Stimulated activated CD8-positive, alpha-beta memory T cell treated with anti-CD3 and anti-CD28 coated beads, Interleukin-7, amount 100 ng/mL, for 24 hours (primary cell): ENCODE data around the gene PKD2L1.
A peak's percentile ranks its signal among the peaks of the same experiment; 100 is the strongest.

Experiments used
- DNase-seq: peaks from one replicate; pipeline ENCODE4 v3.0.0-alpha.2; 2020; ENCODE audit warnings: low read depth

PKD2L1 gene

DNA sequence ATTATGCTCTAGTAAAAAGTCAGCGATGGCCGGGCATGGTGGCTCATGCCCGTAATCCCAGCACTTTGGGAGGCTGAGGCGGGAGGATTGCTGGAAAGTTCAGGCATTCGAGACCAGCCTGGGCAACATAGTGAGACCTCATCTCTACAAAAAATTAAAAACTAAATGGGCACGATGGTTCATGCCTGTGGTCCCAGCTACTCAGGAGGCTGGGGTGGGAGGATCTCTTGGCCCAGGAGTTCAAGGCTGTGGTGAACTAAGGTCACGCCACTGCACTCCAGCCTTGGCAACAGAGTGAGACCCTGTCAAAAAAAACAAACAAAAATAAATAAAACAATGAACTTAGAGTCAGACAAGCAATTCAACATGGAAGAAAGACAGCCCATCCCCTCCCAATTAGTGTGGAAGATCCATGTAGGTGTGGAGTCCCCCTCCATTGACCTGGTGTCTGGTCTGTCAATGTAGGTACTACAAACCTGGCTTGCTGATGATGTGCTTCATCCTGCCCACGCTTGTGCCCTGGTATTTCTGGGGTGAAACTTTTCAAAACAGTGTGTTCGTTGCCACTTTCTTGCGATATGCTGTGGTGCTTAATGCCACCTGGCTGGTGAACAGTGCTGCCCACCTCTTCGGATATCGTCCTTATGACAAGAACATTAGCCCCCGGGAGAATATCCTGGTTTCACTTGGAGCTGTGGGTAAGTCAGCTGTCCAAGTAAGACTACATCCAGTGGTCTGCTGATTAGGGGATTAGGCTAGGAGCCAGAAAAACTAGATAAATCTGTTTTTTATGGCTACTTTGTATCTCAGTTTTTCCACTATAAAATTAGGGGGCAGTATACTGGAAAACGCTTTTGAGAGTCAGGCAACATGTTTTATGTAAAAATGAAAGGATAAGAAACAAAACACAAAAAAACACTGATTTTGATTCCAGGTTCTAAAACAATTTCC is 26.3 kb upstream of the PKD2L1 start:
- no peak for DNase-seq

DNA sequence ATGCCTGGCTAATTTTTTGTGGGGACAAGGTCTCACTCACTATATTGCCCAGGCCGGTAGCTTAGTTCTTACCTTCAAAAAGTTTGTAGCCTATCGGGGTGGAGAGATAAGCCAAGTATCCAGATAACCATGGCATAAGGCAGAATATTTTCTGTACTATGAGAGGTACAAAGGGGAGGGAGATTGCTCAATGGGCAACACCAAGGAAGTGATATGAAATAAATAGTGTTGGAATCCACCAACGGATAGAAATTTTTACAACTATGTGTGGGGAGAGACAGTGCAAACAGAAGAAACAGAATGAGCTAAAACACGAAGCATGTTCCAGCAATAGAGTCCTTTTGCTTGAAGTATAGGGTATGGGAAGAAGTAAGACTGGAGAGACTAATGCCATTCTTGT is 25.1 kb upstream of the PKD2L1 start:
- DNase-seq, result no peak

DNA sequence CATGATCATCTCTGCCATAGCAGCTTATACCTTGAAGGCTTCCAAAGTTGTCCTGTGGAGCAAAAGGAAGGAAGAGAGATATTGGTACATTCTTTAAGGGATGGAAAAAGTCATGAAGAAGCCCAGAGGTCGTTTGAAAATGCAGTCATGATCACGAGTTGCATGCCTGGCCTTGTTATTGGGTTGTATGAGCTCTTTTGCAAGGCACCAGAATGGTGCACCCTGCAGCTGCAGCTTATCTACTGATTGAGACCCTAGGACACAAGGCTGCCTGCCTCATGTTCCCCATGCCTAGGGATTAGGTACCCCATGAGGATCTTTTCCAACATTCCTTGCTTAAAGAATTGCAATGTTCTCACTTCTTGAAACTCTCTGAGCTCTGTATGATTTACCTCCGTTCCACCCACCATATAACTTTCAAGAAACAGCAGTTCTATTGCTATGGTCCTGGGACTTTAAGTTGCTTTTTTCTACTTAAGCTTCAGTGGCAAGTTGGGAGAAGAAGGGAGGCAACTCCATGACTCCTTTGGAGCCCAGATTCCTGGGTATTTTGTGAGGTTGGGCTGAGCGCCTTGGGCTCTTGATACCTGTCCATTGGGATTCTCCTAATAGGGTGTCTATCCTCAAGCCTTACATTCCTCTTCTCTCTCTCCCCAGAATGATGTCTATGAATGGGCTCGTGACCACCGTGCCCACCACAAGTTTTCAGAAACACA is 23.9 kb upstream of the PKD2L1 start:
- no peak for DNase-seq

DNA sequence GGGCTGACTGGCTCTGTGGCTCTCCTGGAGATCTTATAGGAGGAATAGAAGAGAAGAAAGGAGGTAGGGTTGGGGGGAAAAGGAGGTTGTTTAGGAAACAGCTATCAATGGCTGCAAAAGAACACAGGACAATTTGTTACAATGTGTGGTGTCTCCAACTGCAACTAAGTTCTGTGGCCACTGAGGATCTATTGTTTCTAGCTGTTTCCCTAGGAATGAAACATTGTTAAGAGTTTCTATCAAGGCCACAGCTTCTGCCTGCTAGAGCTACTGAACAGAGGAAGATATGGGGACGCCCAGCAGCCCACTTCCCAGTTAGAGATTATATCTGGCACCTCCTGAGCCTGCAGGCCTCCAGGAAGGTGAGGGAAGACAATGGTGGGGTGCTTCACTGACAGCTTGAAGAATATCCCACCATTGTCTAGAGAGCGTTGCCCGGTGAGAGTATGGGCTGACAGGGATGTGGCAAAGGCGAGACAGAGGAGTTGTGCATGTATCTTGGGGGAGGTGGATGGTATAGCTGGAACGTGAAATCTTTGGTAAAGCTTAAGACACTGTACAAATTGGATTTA is 21.0 kb upstream of the PKD2L1 start:
- no peak for DNase-seq

DNA sequence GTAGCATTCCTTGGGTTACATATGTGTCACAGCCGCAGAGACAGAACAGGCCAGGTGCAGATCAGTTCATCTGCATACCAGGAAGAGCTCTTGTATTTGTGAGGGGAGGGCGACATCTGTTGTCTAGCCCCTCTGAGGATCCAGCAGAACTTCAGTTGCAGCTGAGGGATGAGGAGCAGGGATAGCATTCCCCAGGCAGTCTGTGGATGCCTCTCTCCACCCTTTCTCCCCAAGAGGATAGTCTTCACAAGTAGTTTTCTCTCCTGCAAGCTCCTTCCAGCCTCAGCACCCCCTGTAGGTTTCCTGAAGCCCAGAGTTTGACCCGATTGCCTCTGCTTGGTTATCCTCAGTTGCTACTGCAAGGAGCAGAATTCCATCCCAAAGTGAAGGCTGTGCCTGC is 19.6 kb upstream of the PKD2L1 start:
- no peak for DNase-seq

DNA sequence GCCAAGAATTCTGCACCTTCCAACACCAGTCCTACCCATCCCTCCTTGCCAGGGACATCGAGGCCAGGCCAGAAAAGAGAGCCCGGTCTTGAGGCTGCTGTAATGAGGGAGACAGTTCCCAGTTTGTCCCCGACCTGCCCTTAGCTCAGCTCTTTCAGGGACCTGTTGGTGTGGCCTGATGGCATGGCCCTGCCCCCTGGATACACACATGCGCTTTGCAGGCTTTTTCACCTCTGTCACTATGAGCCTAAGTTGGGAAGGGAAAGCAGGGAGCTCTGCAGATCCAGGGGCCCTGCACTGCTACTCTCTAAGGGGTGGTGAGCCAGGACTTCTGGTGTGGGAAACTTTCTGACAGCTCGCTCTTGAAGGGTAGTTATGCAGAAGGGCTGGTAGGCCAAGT is 19.1 kb upstream of the PKD2L1 start:
- DNase-seq, result no peak

DNA sequence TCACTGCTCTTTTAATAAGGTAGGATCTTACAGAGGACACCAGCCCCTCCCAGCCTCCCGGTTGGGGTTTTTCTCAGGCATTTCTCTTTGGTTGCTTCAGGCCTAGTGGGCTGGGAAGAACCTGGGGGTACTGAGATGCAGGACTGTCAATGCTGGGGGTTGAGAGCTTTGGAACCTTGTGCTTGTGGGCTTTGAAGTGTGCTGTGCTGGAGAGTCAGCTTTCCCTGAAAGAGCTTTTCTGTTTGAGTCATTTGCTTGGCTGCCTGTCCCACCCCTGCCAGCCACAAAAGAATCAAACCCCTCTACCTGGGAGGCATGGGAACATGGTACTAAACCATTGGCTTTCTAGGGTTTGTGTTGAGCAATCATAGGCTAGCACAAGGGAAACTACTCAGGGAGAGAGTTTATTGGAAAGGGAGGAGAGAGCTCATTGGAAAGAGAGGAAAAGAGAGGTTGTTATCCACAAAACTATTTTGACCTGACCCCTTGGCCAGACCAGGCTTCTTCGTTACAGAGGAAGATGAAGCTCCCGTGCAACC is 18.4 kb upstream of the PKD2L1 start:
- no peak for DNase-seq

DNA sequence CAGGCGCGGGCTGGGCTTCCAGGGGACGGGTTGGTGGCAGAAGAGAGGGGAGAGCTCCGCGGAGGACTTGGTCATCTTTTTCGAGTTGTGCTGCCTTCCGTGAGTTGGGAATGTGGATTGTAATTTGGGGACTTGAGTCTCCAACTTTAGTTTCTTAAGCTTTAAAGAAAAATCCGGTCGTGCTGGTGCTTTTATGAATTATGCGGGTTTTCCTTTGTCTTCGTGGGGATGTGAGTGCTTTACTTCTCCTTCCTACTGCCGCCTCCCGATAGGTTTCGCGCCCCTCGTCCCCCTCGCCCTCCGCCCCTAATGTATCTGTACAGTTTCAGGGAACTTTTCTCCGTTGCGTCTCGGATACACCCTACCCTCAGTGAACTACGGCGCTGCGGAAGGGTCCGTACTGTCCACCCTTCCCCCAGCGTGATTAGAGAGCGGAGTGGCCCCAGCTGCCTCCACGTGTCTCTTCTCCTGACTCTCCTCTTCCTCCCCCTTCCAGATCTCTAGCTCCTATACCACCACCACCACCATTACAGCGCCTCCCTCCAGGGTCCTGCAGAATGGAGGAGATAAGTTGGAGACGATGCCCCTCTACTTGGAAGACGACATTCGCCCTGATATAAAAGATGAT is 17.7 kb upstream of the PKD2L1 start:
- DNase-seq, result no peak

DNA sequence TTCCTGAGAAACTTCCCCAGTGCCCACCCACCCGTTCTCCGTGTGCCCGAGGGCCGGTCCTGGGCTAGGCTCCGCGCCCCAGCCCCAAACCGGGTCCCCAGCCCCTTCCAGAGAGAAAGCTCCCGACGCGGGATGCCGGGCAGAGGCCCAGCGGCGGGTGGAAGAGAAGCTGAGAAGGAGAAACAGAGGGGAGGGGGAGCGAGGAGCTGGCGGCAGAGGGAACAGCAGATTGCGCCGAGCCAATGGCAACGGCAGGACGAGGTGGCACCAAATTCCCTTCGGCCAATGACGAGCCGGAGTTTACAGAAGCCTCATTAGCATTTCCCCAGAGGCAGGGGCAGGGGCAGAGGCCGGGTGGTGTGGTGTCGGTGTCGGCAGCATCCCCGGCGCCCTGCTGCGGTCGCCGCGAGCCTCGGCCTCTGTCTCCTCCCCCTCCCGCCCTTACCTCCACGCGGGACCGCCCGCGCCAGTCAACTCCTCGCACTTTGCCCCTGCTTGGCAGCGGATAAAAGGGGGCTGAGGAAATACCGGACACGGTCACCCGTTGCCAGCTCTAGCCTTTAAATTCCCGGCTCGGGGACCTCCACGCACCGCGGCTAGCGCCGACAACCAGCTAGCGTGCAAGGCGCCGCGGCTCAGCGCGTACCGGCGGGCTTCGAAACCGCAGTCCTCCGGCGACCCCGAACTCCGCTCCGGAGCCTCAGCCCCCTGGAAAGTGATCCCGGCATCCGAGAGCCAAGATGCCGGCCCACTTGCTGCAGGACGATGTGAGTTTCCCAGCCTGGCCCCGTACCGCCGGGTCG is 16.9 kb upstream of the PKD2L1 start, which contains the start of gene SCD:
SCD (plus strand) TSS at position 469 of the 803 bp plus-strand sequence; CDS start at position 741, 272 bp downstream.
- peak; percentile 50 for DNase-seq

DNA sequence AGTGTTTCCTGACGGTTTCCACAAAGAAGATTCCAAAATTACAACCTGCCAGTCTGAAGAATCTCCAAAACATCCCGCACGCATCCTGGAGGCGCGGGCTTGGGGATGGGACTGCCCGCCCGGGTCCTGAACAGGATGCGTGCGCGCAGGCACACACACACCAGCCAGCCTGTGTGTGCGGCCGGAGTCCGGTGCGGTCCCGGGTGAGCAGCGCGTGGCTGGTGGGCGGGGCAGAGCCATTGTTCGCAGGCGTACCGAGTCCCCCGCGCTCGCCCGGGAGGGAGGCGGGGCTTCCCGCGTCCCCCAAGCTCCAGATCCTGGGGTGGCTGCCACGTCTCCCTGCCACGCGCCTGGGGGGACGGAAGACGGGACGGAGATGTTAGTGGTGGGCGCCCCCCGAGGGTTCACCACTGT is 16.3 kb upstream of the PKD2L1 start:
- DNase-seq, result peak; percentile 41

DNA sequence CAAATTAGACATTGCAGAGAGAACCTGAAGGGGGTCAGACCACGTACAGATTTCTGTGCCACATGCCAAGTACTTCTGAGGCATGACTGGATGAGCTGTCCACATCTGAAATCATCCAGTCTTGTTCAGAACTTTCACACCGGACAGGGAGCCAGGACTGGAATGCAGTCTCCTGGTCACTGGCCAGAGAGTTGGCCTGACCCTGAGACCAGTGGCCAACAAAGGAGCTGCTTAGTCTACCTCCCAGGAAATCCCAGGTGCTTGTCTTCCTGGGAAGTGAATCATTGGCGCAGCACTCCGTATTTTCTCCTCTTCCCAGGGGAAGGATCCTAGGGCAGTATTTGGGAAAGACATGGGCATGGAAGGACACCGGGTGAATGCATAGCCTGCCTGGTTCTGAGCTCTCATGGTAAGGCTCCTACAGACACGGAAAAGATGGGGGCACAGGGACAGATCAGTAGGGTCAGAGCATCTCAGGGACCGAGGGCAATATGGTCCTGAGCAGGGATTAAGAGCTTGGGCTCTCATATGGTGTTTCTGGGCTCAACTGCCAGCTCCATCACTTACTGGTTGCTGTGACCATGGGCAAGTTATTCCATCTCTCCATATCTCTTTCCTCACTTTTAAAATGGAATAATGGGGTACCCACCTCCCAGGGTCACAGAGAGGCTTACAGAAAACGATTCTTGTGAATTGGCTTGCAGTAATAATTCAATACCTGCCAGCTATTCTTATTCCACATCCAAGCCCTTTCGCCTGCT is 15.7 kb upstream of the PKD2L1 start:
- DNase-seq, result no peak

DNA sequence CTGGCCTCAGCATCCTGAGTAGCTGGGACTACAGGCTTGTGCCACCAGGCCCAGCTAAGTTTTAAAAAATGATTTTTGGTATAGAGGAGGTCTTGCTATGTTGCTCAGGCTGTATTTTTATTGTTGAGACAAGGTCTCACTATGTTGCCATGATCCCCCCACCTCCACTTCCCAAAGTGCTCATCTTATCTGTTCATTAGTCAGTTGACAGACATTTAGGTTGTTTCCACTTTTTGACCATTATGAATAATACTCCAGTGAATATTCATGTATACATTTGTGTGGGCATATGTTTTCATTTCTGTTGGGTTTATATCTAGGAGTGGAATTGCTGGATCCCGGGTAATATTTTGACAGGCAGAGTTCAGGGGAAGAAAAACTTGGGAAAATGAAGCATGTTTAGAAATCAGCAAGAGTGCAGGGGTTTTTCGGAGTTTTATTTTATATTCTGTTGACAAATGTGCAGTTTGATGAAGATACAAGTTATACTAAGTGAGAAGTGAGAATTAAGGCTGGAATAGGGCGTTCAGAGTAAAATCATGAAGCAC is 14.3 kb upstream of the PKD2L1 start:
- no peak for DNase-seq

DNA sequence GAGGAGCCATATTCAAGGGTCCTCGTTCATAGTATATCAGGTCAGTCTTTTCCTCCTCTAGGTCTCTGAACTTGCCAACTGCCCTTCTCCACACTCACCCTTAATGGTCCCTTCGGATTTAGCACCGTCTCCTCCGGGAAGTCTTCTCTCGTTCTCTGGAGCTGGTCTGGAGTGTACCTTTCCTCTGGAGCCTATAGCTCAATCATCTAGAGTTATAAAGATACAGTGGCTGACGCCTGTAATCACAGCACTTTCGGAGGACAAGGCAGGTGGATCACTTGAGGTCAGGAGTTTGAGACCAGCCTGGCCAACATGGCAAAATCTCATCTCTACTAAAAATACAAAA is 12.6 kb upstream of the PKD2L1 start:
- no peak for DNase-seq

DNA sequence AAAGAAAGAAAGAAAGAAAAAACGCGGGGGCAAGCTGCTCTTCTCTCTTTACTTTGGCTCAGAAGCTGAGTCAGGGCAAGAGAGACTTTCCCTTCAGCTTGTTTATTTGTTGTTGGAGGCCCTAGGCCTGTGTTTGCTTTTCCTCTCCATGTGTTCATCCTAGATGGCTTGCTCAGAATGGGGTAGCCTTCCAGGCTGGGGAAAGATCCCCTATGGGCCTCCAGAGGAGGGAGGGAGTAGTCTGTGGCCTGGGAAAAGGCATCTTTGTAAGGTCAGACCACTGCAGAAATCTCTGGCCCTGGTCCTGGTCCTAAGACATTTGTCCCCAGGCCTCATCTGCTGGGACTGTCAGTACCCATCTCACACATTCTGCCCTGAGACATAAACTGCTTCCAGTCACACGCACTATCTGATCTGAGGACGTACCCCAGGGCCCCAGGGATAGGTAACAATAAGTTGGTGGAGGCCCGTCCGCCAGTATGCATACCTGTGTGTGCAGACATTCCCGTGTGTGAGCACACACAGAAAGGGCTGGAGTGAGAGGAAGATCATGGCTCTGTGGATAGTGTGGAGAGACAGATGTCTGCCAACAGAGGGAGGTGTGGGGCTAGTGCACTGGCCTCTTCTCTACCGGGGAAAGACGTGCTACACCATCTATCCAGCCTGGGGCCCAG is 12.1 kb upstream of the PKD2L1 start:
- no peak for DNase-seq

DNA sequence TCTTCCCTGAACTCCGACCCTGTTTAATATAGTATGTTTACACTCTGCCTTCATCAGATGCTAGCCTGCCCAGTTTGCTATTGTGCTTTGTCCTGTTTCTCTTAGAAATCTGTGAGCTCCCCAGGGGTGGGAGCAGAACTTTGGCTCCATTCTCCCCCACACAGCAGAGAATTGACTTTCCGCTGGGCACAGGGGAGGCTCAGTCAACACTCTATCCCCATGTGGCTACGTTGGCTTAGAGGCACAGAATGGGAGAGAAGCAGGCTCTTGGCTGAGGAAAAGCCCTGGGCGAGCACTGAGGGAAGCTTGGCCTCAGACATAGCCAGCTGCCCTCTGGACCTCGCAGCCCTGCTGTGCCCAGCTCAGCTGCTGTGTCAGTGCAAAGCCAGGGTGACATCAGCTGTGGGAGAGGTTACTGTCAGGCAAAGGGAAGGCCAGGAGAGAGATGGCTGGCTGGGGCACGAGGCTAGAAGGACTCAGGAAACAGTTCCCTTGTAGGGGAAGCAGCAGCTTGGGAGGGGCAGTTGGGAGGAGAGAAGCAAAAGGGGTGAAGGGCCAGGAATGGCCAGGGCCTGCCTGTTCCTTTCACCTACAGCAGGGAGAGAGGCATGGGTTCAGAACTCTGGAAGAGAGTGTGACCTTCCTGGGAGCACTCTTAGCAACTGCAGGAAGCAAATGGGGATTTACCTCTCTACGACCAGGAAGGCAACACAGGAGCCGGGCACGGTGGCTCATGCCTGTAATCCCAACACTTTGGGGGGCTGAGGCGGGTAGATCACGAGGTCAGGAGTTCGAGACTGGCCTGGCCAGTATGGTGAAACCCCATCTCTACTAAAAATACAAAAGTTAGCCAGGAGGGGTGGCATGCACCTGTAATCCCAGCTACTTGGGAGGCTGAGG is 11.2 kb upstream of the PKD2L1 start:
- no peak for DNase-seq

DNA sequence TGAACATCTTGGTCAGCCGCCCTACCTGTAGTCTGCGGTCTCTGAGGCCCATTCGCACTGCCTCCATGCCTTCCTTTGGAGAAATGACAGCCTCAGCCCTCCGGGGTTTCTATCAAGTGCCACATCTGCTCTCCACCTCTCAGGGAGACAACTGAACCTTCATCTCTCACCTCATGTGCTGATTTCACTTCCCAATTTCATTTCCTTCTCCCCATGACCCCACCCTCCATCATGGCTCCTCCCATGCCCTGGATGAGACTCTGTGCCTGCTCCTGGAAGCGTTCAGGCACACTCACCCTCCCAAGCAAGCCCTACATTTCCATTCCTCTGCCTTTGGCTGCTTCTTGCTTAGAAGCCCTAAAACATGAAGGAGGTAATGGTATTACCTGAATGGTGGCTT is 9.2 kb upstream of the PKD2L1 start:
- DNase-seq, result no peak

DNA sequence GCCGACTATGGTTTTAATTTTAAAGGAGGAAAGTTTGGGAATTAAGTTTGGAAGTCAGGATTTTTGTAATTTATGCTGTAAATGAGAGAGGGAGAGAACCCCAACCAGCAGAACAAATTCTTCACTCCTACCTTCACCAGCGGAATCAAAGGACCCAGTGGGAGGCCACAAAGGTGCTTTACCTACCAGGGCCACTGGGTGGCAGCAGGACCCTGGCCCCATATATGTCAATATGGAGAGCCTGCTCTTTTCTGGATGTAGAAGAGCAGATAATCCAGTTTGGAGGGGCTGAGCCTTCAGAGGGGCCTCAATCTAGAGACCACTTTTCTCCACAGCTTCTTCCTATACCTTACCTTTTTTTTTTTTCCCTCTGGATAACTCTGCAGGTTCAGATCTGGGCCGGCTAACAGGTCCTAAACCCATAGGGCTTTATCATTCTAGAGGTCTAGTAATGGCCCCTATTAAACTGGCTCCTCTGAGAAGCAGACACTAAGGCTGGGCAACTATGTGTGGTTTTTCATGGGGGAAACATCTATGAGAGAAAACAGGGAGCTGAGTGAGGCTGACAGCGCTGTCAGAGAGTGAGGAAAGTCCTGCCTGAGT is 8.5 kb upstream of the PKD2L1 start:
- peak; percentile 69 for DNase-seq

DNA sequence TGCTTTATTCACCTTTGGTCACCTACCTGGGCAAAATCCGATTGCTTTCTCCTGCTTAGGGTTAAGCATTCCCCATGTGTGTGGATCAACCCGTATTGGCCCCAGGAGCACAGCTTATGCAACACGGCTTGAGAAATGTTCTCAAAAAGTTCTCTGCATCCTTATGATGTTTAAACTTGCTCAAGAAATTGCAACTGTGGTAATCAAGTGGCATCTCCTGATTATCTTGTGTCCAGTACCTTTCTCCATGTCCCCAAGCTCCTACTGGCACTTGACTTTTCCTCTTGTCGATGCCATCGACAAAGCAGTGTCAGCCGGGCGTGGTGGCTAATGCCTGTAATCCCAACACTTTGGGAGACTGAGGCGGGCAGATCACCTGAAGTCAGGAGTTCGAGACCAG is 4.7 kb upstream of the PKD2L1 start:
- DNase-seq, result no peak
